Endodermal cell (in vitro differentiated cells): Measurements from ENCODE around the gene ARHGAP42. TPM values are rescaled to one million over a fixed set of nuclear protein-coding genes. Genes with fewer than 3 reads are reported as not detected.
A peak's percentile ranks its signal among the peaks of the same experiment; 100 is the strongest.

Experiments
- DNase-seq: peaks from one replicate; pipeline ENCODE4 v3.0.0-alpha.2; 2017
- H3K27ac ChIP-seq: 2 replicates; pipeline ENCODE4 v1.5.1; 2013; ENCODE audit warnings: mild to moderate bottlenecking, low read depth, low read length, moderate library complexity
- H3K27me3 ChIP-seq: 2 replicates; pipeline ENCODE4 v1.6.1; 2013; ENCODE audit warnings: mild to moderate bottlenecking, low read length, moderate library complexity; ENCODE audit not compliant: insufficient read depth, control insufficient read depth, poor library complexity, severe bottlenecking
- H3K36me3 ChIP-seq: 2 replicates; pipeline ENCODE4 v1.7.0; 2013; ENCODE audit warnings: mild to moderate bottlenecking, low read length, moderate library complexity; ENCODE audit not compliant: control insufficient read depth, insufficient read depth
- H3K4me1 ChIP-seq: one replicate; pipeline ENCODE4 v1.7.0; 2013; ENCODE audit warnings: low read length; ENCODE audit not compliant: control insufficient read depth, insufficient read depth
- H3K4me3 ChIP-seq: 2 replicates; pipeline ENCODE4 v1.5.1; 2013; ENCODE audit warnings: mild to moderate bottlenecking, low read length, moderate library complexity
- H3K9ac ChIP-seq: 2 replicates; pipeline ENCODE4 v1.6.1; 2013; ENCODE audit warnings: mild to moderate bottlenecking, low read length, moderate library complexity; ENCODE audit not compliant: poor library complexity, severe bottlenecking; ENCODE audit errors: extremely low read depth
- H3K9me3 ChIP-seq: 2 replicates; pipeline ENCODE4 v1.6.1; 2013; ENCODE audit warnings: mild to moderate bottlenecking, low read length, moderate library complexity; ENCODE audit not compliant: control insufficient read depth
- H3K27ac Mint-ChIP-seq: 2 replicates; pipeline ENCODE4 v1.8.0; 2020; ENCODE audit warnings: mixed read lengths
- H3K27me3 Mint-ChIP-seq: 2 replicates; pipeline ENCODE4 v1.8.0; 2021; ENCODE audit warnings: mild to moderate bottlenecking, mixed read lengths; ENCODE audit not compliant: insufficient read depth
- H3K36me3 Mint-ChIP-seq: 2 replicates; pipeline ENCODE4 v1.8.0; 2020; ENCODE audit warnings: low read depth, mixed read lengths
- H3K4me1 Mint-ChIP-seq: 2 replicates; pipeline ENCODE4 v1.8.0; 2020; ENCODE audit warnings: mixed read lengths
- H3K4me3 Mint-ChIP-seq: 2 replicates; pipeline ENCODE4 v1.8.0; 2020; ENCODE audit warnings: mild to moderate bottlenecking, moderate library complexity, mixed read lengths
- H3K9me3 Mint-ChIP-seq: 2 replicates; pipeline ENCODE4 v1.8.0; 2020; ENCODE audit warnings: mild to moderate bottlenecking, mixed read lengths
- WGBS, 2 experiments: methylation state at CpG; one replicate each; pipeline versions ENCODE4 v1.1.5 to v1.1.7; 2013; ENCODE audit warnings: missing lambda C conversion rate in 2 of 2, mixed read lengths in 1 of 2; ENCODE audit not compliant: insufficient coverage in 1 of 2, insufficient read length in 1 of 2; 5-methylcytosine and 5-hydroxymethylcytosine counted together
- total RNA-seq, 2 donors: library from RNA; stranded (reverse); fragmentation: NEBNext Ultra II Directional in 1 of 2; extraction: Animal tissue kit (Norgen Biotek cat#: 25700) in 1 of 2; gene quantifications; 2 replicates in 1 of 2; 3 replicates in 1 of 2; pipeline ENCODE4 v1.2.1, GENCODE V29; 2021
- TF ChIP-seq, protein P1 (sequence below): fragments of 200-600 bp; sonication (generic); conservative IDR thresholded peaks from 2 replicates; pipeline ENCODE4 v1.5.0; 2021; ENCODE audit warnings: antibody characterized with exemption, mild to moderate bottlenecking

Gene ARHGAP42
- total RNA-seq, 2 donors from 2014 or later, result 164 to 176 TPM

DNA sequence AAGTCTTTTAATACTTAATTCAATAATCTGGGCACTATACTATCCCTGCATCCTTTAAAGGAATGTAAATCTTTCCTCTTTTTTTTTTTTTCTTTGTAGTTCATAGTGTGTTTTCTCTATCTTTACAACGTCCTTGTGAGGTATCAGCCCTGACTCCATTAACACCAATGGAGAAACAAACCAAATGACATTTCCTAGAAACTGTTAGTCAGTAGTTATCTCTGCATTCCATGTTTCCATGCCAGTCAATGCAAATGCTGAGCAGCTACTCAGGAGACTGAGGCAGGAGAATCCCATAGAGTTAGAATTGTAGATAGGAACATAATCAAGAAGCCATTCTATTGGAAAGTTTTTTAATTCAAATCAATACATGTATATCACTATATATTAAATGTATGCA, 182.2 kb downstream of the ARHGAP42 start:
- Histone ChIP-seq H3K27me3 (no peaks in the 10 kb centered on the region), H3K4me3 (no peak overlapping the region), H3K9me3 (no peaks in the 10 kb centered on the region), H3K9ac (no peak overlapping the region), H3K4me1 (peaks cover 9% of the 10 kb centered on the region), H3K27ac (no peak overlapping the region), H3K36me3 (no peaks in the 10 kb centered on the region)
- H3K9me3 Mint-ChIP-seq, result no peaks in the 10 kb centered on the region
- 56% methylated on average over 1 of the region's 1 CpG; no CpG with 5 or more reads in 1 of the 2 experiments for WGBS, 2 experiments
- H3K27me3 Mint-ChIP-seq, result no peaks in the 10 kb centered on the region
- no peak overlapping the region for H3K27ac Mint-ChIP-seq
- no peak overlapping the region for H3K4me3 Mint-ChIP-seq
- H3K36me3 Mint-ChIP-seq, result peaks cover 3% of the 10 kb centered on the region
- DNase-seq, result no peak
- peaks cover 56% of the 10 kb centered on the region for H3K4me1 Mint-ChIP-seq
- TF ChIP-seq, protein P1, sequence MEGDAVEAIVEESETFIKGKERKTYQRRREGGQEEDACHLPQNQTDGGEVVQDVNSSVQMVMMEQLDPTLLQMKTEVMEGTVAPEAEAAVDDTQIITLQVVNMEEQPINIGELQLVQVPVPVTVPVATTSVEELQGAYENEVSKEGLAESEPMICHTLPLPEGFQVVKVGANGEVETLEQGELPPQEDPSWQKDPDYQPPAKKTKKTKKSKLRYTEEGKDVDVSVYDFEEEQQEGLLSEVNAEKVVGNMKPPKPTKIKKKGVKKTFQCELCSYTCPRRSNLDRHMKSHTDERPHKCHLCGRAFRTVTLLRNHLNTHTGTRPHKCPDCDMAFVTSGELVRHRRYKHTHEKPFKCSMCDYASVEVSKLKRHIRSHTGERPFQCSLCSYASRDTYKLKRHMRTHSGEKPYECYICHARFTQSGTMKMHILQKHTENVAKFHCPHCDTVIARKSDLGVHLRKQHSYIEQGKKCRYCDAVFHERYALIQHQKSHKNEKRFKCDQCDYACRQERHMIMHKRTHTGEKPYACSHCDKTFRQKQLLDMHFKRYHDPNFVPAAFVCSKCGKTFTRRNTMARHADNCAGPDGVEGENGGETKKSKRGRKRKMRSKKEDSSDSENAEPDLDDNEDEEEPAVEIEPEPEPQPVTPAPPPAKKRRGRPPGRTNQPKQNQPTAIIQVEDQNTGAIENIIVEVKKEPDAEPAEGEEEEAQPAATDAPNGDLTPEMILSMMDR, result no peak

DNA sequence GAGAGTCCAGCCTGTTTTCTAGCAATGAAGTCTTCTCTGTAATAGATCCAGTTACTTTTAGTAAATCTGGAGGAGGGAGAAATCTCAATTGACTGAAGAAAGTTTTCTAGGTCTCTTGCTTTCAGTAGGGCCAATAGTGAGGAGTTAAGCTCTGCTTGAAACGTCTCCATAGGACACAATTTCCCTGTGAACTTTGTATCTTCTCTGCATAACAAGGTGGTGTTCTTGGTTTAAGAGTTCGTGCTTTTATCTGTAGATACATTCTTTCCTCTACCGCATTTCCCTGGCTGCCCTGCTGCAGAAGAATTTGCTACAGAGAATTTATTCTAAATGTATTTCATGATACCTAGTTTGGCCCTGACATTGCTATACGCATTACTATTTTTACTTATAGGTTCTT, 183.1 kb downstream of the ARHGAP42 start:
- Histone ChIP-seq H3K27me3 (no peaks in the 10 kb centered on the region), H3K9ac (no peak overlapping the region), H3K4me1 (peaks cover 14% of the 10 kb centered on the region), H3K27ac (no peak overlapping the region), H3K36me3 (peaks cover 3% of the 10 kb centered on the region), H3K4me3 (no peak overlapping the region), H3K9me3 (no peaks in the 10 kb centered on the region)
- Mint-ChIP-seq H3K9me3 (no peaks in the 10 kb centered on the region), H3K4me1 (peaks cover 62% of the 10 kb centered on the region), H3K27ac (no peak overlapping the region), H3K36me3 (peaks cover 3% of the 10 kb centered on the region), H3K27me3 (no peaks in the 10 kb centered on the region), H3K4me3 (no peak overlapping the region)
- DNase-seq, result no peak
- 72% methylated on average over 4 of the region's 4 CpGs; no CpG with 5 or more reads in 1 of the 2 experiments for WGBS, 2 experiments
- TF ChIP-seq, protein P1, result no peak

DNA sequence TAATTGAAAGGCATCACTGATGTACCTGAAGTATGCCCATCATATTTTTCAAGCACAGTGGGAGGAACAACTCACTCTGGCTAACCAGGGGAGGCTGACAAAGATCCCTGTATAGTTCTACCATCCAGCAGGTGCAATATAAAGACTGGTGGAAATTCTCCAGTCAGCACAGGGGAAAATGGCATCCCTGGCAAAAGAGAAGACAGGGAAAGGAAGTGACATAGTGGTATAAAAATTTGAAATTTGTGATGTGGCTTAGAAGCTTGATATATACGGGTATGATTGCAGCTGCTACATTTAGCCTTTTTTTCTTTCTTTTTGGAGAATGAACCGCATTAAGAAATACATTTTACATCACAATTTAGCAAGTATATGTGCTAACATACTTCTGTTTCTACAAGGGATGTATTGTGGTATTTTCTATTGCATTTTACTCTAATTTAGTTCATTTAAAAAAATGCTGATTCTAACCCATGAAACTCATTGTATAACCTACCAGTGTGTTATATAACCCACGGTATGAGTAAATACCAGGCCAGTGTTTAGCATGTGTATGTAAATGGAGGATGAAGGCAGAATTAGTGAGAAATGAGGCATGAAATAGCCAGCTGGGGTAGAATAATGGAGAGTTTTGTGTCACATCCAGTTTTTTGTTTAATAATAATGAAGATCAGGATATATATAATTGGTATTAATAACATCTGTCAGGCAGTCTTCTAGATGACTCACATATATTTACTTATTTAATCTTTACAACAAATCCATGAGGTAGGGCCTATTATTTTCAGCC, 186.1 kb downstream of the ARHGAP42 start:
- no peak for DNase-seq
- no peak overlapping the region for H3K9ac ChIP-seq
- no peak overlapping the region for H3K27ac ChIP-seq
- H3K9me3 ChIP-seq, result peaks cover 6% of the 10 kb centered on the region
- peaks cover 12% of the 10 kb centered on the region for H3K36me3 Mint-ChIP-seq
- no peaks in the 10 kb centered on the region for H3K27me3 Mint-ChIP-seq
- 91 to 100% methylated on average over 1 of the region's 3 CpGs for WGBS, 2 experiments
- H3K9me3 Mint-ChIP-seq, result no peaks in the 10 kb centered on the region
- H3K4me1 Mint-ChIP-seq, result peaks cover 63% of the 10 kb centered on the region
- H3K36me3 ChIP-seq, result peaks cover 15% of the 10 kb centered on the region
- no peaks in the 10 kb centered on the region for H3K27me3 ChIP-seq
- peaks cover 15% of the 10 kb centered on the region for H3K4me1 ChIP-seq
- TF ChIP-seq, protein P1, result no peak
- no peak overlapping the region for H3K4me3 Mint-ChIP-seq
- H3K4me3 ChIP-seq, result no peak overlapping the region
- H3K27ac Mint-ChIP-seq, result peak overlapping the region; percentile 61
